BJ (cell line): Measurements from ENCODE around the gene PCDHGC5. TPM values are rescaled to one million over a fixed set of nuclear protein-coding genes. Genes with fewer than 3 reads are reported as not detected.

ENCODE experiments used
- CTCF ChIA-PET: fragments of 350-600 bp; formaldehyde crosslinking; extraction: SDS; loops from one replicate; lab custom pipeline; 2021; ENCODE audit warnings: antibody characterized with exemption, inconsistent platforms; lab: Yijun Ruan, JAX
- POLR2A ChIA-PET: fragments of 300-600 bp; sonication (Branson Sonifier 250); formaldehyde crosslinking; extraction: SDS; loops from one replicate; lab custom pipeline; 2021; ENCODE audit warnings: antibody characterized with exemption; lab: Charles Lee
- DNase-seq: peaks from one replicate; pipeline ENCODE4 v3.0.0-alpha.2; 2011; ENCODE audit warnings: low read depth
- H3K27me3 ChIP-seq: 2 replicates; pipeline ENCODE4 v1.6.0; 2011; ENCODE audit warnings: low read length; ENCODE audit not compliant: control insufficient read depth, insufficient read depth
- H3K36me3 ChIP-seq: 2 replicates; pipeline ENCODE4 v1.5.1; 2011; ENCODE audit warnings: low read length; ENCODE audit not compliant: control insufficient read depth, insufficient read depth
- H3K4me3 ChIP-seq: 2 replicates; pipeline ENCODE4 v1.5.1; 2011; ENCODE audit warnings: low read depth, mild to moderate bottlenecking, control low read depth, low read length
- polyA plus RNA-seq: library from polyadenylated mRNA; depleted of rRNA; stranded (reverse); fragments of >200 nt; gene quantifications from 2 replicates; pipeline ENCODE4 v1.2.3, GENCODE V29; 2011
- TF ChIP-seq, protein P1 (sequence below): IDR thresholded peaks from 2 replicates; pipeline ENCODE4 v1.5.1; 2011; ENCODE audit warnings: low read depth, mild to moderate bottlenecking, control low read depth, inconsistent platforms, low read length, moderate library complexity; ENCODE audit not compliant: insufficient read depth

The PCDHGC5 gene
- polyA plus RNA-seq, 1 experiment = 1.6 TPM

- ChIA-PET CTCF (interaction anchor here (0.8 to 4.9 kb wide), 12 partner anchors 9 to 86 kb away, joined by 3 to 46 read pairs (median 6); partner anchors contain the start of genes PCDHGA12, PCDHGB7 and PCDHGC5), POLR2A (no interaction called here)
- Histone ChIP-seq H3K27me3 (no peaks in the 10 kb centered on the region), H3K36me3 (no peaks in the 10 kb centered on the region), H3K4me3 (peak overlapping the region; percentile 53)
- no peak for DNase-seq
- TF ChIP-seq, protein P1, sequence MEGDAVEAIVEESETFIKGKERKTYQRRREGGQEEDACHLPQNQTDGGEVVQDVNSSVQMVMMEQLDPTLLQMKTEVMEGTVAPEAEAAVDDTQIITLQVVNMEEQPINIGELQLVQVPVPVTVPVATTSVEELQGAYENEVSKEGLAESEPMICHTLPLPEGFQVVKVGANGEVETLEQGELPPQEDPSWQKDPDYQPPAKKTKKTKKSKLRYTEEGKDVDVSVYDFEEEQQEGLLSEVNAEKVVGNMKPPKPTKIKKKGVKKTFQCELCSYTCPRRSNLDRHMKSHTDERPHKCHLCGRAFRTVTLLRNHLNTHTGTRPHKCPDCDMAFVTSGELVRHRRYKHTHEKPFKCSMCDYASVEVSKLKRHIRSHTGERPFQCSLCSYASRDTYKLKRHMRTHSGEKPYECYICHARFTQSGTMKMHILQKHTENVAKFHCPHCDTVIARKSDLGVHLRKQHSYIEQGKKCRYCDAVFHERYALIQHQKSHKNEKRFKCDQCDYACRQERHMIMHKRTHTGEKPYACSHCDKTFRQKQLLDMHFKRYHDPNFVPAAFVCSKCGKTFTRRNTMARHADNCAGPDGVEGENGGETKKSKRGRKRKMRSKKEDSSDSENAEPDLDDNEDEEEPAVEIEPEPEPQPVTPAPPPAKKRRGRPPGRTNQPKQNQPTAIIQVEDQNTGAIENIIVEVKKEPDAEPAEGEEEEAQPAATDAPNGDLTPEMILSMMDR = no peak
Measured at GRCh38 chr5:141477815-141478214, 11.1 kb upstream of the PCDHGC5 start.

DNA sequence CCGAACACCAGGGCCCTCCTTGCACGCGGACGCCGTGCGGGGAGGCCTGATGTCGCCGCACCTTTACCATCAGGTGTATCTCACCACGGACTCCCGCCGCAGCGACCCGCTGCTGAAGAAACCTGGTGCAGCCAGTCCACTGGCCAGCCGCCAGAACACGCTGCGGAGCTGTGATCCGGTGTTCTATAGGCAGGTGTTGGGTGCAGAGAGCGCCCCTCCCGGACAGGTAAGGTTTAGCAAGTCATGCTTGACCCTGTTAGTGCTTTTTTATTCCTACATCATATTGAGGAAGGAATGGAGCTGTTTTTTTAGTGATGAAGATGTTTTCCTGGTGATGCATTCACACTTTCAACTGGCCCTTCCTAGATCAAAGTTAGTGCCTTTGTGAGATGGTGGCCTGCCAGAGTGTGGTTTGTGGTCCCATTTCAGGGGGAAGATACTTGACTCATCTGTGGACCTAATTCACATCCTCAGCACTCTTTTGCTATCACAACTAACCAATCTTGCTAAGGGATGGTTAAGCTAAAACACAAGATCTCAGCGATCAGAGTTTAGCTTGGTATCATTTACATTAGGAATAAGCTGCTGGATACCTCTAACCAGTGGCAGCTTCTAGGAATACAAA lies 10.4 kb upstream of the PCDHGC5 start:
- ChIA-PET POLR2A (interaction anchor here (0.6 kb wide), 1 partner anchor 10 kb away, joined by 3 read pairs; the partner anchor contains the start of gene PCDHGC5), CTCF (interaction anchor here (0.6 to 4.9 kb wide), 14 partner anchors 8 to 123 kb away, joined by 3 to 46 read pairs (median 4); partner anchors contain the start of genes PCDHGA4, PCDHGB7 and PCDHGC5)
- Histone ChIP-seq H3K27me3 (no peaks in the 10 kb centered on the region), H3K36me3 (no peaks in the 10 kb centered on the region), H3K4me3 (peak overlapping the region; percentile 53)
- TF ChIP-seq, protein P1 = peak; percentile 44
- no peak for DNase-seq

DNA sequence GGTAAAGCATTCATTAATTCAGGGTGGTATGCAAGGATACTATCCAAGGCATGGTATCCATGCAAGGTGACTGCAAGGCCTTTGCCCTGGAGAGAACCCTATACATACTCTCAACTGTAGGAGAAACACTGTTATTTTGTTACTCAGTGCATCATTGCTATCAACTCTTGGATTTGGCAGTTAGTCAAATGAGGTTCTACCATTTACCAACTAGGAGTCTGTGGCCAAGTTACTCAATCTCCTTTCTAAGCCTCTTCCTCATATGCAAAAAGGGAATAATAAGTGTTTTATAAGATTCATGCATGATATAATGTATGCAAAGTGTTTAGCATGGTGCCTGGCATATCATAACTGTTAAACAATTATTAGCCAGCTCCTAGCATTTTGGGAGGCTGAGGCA lies 9.1 kb upstream of the PCDHGC5 start:
- no peak overlapping the region for H3K4me3 ChIP-seq
- no peaks in the 10 kb centered on the region for H3K36me3 ChIP-seq
- ChIA-PET CTCF (interaction anchor here (0.6 to 1.7 kb wide), 3 partner anchors 78 to 307 kb away, joined by 3 to 6 read pairs (median 3); no protein-coding TSS in a partner anchor), POLR2A (no interaction called here)
- no peaks in the 10 kb centered on the region for H3K27me3 ChIP-seq
- DNase-seq = no peak
- TF ChIP-seq, protein P1 = no peak

DNA sequence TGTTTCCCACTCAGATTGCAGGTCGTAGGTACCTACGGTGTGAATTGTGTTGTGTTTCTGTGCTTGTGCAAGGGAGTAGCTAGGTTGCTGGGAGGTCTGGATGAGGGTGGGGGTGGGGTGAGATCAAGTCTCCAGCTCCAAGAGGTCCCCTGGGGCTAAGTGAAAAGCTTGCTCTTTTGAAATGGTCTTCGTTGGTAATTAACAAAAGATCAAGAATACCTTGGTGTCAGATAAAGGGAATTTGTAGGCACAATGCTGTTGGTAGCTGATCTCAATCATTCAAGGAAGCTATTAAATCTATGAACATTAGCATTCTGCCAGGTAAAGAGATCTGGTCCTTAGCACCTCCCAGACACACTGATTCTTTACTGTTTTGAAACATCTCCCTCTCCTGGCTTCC lies 5.0 kb upstream of the PCDHGC5 start:
- TF ChIP-seq, protein P1 = no peak
- ChIA-PET POLR2A (no interaction called here), CTCF (interaction anchor here (0.6 to 2.6 kb wide), 5 partner anchors 9 to 74 kb away, joined by 3 to 5 read pairs (median 3); no protein-coding TSS in a partner anchor)
- no peak overlapping the region for H3K4me3 ChIP-seq
- peaks cover 9% of the 10 kb centered on the region; the same call in 1 of the 2 replicates for H3K36me3 ChIP-seq
- no peak for DNase-seq
- no peaks in the 10 kb centered on the region for H3K27me3 ChIP-seq

DNA sequence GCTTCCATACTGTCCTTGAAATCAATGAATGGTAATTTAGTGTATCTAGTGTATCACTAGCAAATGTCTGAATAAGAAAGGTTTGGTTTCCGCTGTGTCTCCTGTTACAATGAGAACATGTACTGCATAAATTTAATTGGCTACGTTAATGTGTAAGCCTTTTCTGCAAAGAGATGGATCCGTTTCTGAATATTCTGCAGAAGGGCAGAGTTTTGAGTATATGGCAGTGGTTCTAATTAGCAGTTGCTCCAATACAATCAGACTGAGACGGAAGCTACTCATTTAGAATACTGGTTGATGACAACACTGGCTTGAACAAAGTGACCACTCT lies 4.6 kb upstream of the PCDHGC5 start:
- no peaks in the 10 kb centered on the region for H3K27me3 ChIP-seq
- H3K36me3 ChIP-seq = peaks cover 9% of the 10 kb centered on the region; the same call in 1 of the 2 replicates
- ChIA-PET POLR2A (no interaction called here), CTCF (interaction anchor here (0.6 to 2.6 kb wide), 5 partner anchors 8 to 74 kb away, joined by 3 to 5 read pairs (median 3); no protein-coding TSS in a partner anchor)
- TF ChIP-seq, protein P1 = no peak
- no peak for DNase-seq
- no peak overlapping the region for H3K4me3 ChIP-seq
